Tibial nerve (tissue), 4 donors: ENCODE measurements around the gene BLOC1S4.

Experiments
- EP300 ChIP-seq, 2 donors: sonication (generic); formaldehyde crosslinking; IDR thresholded peaks; one replicate each; pipeline ENCODE4 v1.6.1; 2017; ENCODE audit warnings: antibody characterized with exemption in 2 of 2, mild to moderate bottlenecking in 1 of 2
- POLR2A ChIP-seq, 2 donors: fragments of 450-650 bp; IDR thresholded peaks; one replicate each; pipeline ENCODE4 v1.6.1; 2017; ENCODE audit warnings: antibody characterized with exemption in 2 of 2, mild to moderate bottlenecking in 2 of 2, moderate library complexity in 2 of 2
- TF ChIP-seq, protein P1 (sequence below), 5 experiments: fragments of 200-600 bp in 3 of 5; fragments of 450-650 bp in 2 of 5; sonication (generic) in 3 of 5; IDR thresholded peaks; one replicate each; pipeline ENCODE4 v1.5.1; 2016 to 2019; ENCODE audit warnings: antibody characterized with exemption in 5 of 5, mild to moderate bottlenecking in 3 of 5, moderate library complexity in 2 of 5

DNA sequence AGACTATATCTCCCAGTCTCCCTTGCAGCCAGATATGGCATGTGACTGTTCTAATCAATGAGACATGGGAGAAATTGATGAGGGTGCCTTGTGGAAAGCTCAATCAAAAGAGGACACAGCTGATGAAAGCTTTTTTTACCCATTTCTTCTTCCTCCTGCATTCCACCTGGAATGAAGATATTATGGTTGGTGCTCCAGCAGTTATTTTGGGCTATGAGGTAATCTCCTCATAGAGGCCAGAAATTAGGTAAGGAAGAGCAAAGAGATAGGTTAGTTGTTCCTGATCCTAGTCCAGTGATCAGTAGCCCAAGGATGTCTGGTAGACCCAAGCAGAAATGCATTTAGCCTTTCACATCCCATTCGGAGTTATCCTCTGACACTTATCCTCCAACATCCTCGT, 49.7 kb downstream of the BLOC1S4 start:
- TF ChIP-seq, protein P1, sequence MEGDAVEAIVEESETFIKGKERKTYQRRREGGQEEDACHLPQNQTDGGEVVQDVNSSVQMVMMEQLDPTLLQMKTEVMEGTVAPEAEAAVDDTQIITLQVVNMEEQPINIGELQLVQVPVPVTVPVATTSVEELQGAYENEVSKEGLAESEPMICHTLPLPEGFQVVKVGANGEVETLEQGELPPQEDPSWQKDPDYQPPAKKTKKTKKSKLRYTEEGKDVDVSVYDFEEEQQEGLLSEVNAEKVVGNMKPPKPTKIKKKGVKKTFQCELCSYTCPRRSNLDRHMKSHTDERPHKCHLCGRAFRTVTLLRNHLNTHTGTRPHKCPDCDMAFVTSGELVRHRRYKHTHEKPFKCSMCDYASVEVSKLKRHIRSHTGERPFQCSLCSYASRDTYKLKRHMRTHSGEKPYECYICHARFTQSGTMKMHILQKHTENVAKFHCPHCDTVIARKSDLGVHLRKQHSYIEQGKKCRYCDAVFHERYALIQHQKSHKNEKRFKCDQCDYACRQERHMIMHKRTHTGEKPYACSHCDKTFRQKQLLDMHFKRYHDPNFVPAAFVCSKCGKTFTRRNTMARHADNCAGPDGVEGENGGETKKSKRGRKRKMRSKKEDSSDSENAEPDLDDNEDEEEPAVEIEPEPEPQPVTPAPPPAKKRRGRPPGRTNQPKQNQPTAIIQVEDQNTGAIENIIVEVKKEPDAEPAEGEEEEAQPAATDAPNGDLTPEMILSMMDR (IDR thresholded peaks at IDR 0.05): no peak
- TF ChIP-seq EP300 (IDR thresholded peaks at IDR 0.05) (no peak), POLR2A (IDR thresholded peaks at IDR 0.05) (no peak)
